GM12878 (cell line): ENCODE data around the gene IFNAR1. TPM values are rescaled to one million over a fixed set of nuclear protein-coding genes. Genes with fewer than 3 reads are reported as not detected.

Experiments used
- ATAC-seq: fragments of 200-7000 bp; cut with Tn5 transposase; 3 replicates; pipeline ENCODE4 v1.9.1; 2020; ENCODE audit warnings: mild to moderate bottlenecking, moderate library complexity
- BruUV-seq: library from RNA; stranded (reverse); fragments of 400-500 nt; replicated peaks from 2 replicates; lab custom pipeline; 2021; lab: Mats Ljungman, UMichigan
- CTCF ChIA-PET: fragments of 300-600 bp; sonication (Branson Sonifier 250); formaldehyde crosslinking; extraction: SDS; loops from one replicate; lab custom pipeline; 2021; ENCODE audit warnings: inconsistent platforms; lab: Yijun Ruan, JAX
- POLR2A ChIA-PET: fragments of 350-600 bp; formaldehyde crosslinking; extraction: SDS; loops from one replicate; lab custom pipeline; 2021; ENCODE audit warnings: inconsistent platforms; lab: Charles Lee
- RAD21 ChIA-PET: fragments of 300-600 bp; sonication (Branson Sonifier 250); formaldehyde crosslinking; loops from one replicate; lab custom pipeline; 2023; ENCODE audit warnings: antibody characterized with exemption; ENCODE audit not compliant: unreplicated experiment; lab: Charles Lee
- SMC1A ChIA-PET: fragments of 300-600 bp; sonication (Branson Sonifier 250); formaldehyde crosslinking; loops from one replicate; lab custom pipeline; 2023; ENCODE audit not compliant: unreplicated experiment, uncharacterized antibody; lab: Charles Lee
- DNase-seq: peaks from one replicate; pipeline ENCODE4 v3.0.0-alpha.2; 2011; ENCODE audit warnings: low read depth, low spot score
- FAIRE-seq: peaks from 3 replicates; lab custom pipeline; 2011; peaks lifted over from hg19 to GRCh38; lab: Jason Lieb, UNC
- H2AFZ ChIP-seq: 2 replicates; pipeline ENCODE4 v1.6.0; 2011; ENCODE audit warnings: low read depth, low read length, control low read depth; ENCODE audit not compliant: control insufficient read depth
- H3K27ac ChIP-seq: 2 replicates; pipeline ENCODE4 v1.5.1; 2011; ENCODE audit warnings: control low read depth; ENCODE audit not compliant: control insufficient read depth, insufficient read depth
- H3K27me3 ChIP-seq, 2 experiments: replicated peaks in 1 of 2; 2 replicates each; pipeline versions ENCODE4 v1.6.0 to v1.6.1; 2011; ENCODE audit warnings: low read length in 1 of 2; ENCODE audit not compliant: control insufficient read depth in 2 of 2, insufficient read depth in 2 of 2
- H3K36me3 ChIP-seq, 2 experiments: 2 replicates each; pipeline ENCODE4 v1.5.1; 2011; ENCODE audit warnings: low read length in 1 of 2; ENCODE audit not compliant: control insufficient read depth in 2 of 2, insufficient read depth in 2 of 2
- H3K4me1 ChIP-seq: 2 replicates; pipeline ENCODE4 v1.6.1; 2011; ENCODE audit warnings: mild to moderate bottlenecking, low read length, moderate library complexity, mixed read lengths; ENCODE audit not compliant: control insufficient read depth, insufficient read depth
- H3K4me2 ChIP-seq: 2 replicates; pipeline ENCODE4 v1.6.0; 2011; ENCODE audit warnings: control low read depth; ENCODE audit not compliant: control insufficient read depth, insufficient read depth
- H3K4me3 ChIP-seq: fragments of 200-600 bp; sonication (generic); 2 replicates; pipeline ENCODE4 v1.5.1; 2016
- H3K79me2 ChIP-seq: 2 replicates; pipeline ENCODE4 v1.6.0; 2011; ENCODE audit warnings: low read length; ENCODE audit not compliant: control insufficient read depth, insufficient read depth
- H3K9ac ChIP-seq: 2 replicates; pipeline ENCODE4 v1.8.0; 2011; ENCODE audit warnings: low read length, control low read depth, mixed read lengths; ENCODE audit not compliant: control insufficient read depth, insufficient read depth
- H3K9me3 ChIP-seq: replicated peaks from 3 replicates; pipeline ENCODE4 v1.5.1; 2011; ENCODE audit warnings: mild to moderate bottlenecking, low read length; ENCODE audit not compliant: control insufficient read depth, insufficient read depth
- H4K20me1 ChIP-seq: 2 replicates; pipeline ENCODE4 v1.6.0; 2011; ENCODE audit not compliant: control insufficient read depth, insufficient read depth
- CHD1 ChIP-seq: IDR thresholded peaks from 2 replicates; pipeline ENCODE4 v1.6.1; 2012; ENCODE audit warnings: low read depth, low read length, improper control_type of control experiment
- IKZF1 ChIP-seq: fragments of 450-650 bp; conservative IDR thresholded peaks from 2 replicates; pipeline ENCODE4 v1.6.1; 2017; ENCODE audit warnings: antibody characterized with exemption, mild to moderate bottlenecking
- IKZF2 ChIP-seq, 2 experiments: fragments of 450-650 bp; IDR thresholded peaks; 2 replicates each; pipeline ENCODE4 v1.6.1; 2017; ENCODE audit warnings: mild to moderate bottlenecking in 2 of 2, moderate library complexity in 2 of 2
- IRF4 ChIP-seq: IDR thresholded peaks from 2 replicates; pipeline ENCODE4 v1.6.1; 2011; ENCODE audit warnings: low read depth, low read length
- NRF1 ChIP-seq: conservative IDR thresholded peaks from 2 replicates; pipeline ENCODE4 v1.6.1; 2011; ENCODE audit warnings: mild to moderate bottlenecking, low read depth, low read length, improper control_type of control experiment
- POLR2A ChIP-seq: IDR thresholded peaks from 2 replicates; pipeline ENCODE4 v1.6.1; 2011; ENCODE audit warnings: low read depth, mild to moderate bottlenecking, low read length
- RCOR1 ChIP-seq: conservative IDR thresholded peaks from 2 replicates; pipeline ENCODE4 v1.6.1; 2012; ENCODE audit warnings: low read depth, low read length, improper control_type of control experiment
- SMAD1 ChIP-seq: fragments of 450-650 bp; IDR thresholded peaks from 2 replicates; pipeline ENCODE4 v1.6.1; 2018; ENCODE audit warnings: mild to moderate bottlenecking, low read depth; ENCODE audit not compliant: partially characterized antibody
- SREBF1 ChIP-seq: IDR thresholded peaks from 2 replicates; pipeline ENCODE4 v1.6.1; 2012; ENCODE audit warnings: mild to moderate bottlenecking, low read length
- ZBTB11 ChIP-seq: fragments of 450-650 bp; formaldehyde crosslinking; IDR thresholded peaks from 2 replicates; pipeline ENCODE4 v1.5.0; 2022; ENCODE audit warnings: mild to moderate bottlenecking, missing genetic modification characterization
- ZNF24 ChIP-seq: fragments of 450-650 bp; IDR thresholded peaks from 2 replicates; pipeline ENCODE4 v1.6.1; 2017; ENCODE audit warnings: antibody characterized with exemption, mild to moderate bottlenecking
- WGBS: methylation state at CpG from one replicate; pipeline ENCODE4 v1.1.6; 2016; ENCODE audit warnings: low lambda C conversion rate; ENCODE audit not compliant: insufficient replicate concordance, insufficient coverage; ENCODE audit errors: missing lambda C conversion rate; 5-methylcytosine and 5-hydroxymethylcytosine counted together
- in situ Hi-C: fragments of 300-500 bp; cut with MboI; formaldehyde crosslinking; loops from 9 replicates; pipeline ENCODE4 v1.14.3; 2018; ENCODE audit warnings: mixed read lengths
- intact Hi-C: fragments of 100-400 bp; cut with micrococcal nuclease; formaldehyde crosslinking; loops from one replicate; pipeline ENCODE4 v1.14.2; 2022; ENCODE audit not compliant: unreplicated experiment
- polyA plus RNA-seq, 11 experiments: library from polyadenylated mRNA; depleted of rRNA in 4 of 11; unstranded in 6 of 11; stranded (reverse) in 5 of 11; fragments of >200 nt; fragmentation: Nextera tagmentation in 4 of 11; fragmentation: Illumina TruSeq in 1 of 11; extraction: Ambion mirVana in 4 of 11; extraction: Trizol in 1 of 11; gene quantifications; 1 replicate in 1 of 11; 2 replicates in 10 of 11; pipeline versions ENCODE4 v1.2.1 to v1.2.3, GENCODE V29; 2011 to 2016; ENCODE audit warnings: inconsistent platforms in 2 of 11, missing spikeins in 2 of 11, low read depth in 1 of 11
- total RNA-seq, 4 experiments: library from RNA; depleted of rRNA in 3 of 4; stranded (reverse); fragments of >200 nt in 3 of 4; fragmentation: Illumina TruSeq in 1 of 4; extraction: Trizol in 1 of 4; gene quantifications; 2 replicates each; pipeline versions ENCODE4 v1.2.1 to v1.2.3, GENCODE V29; 2013 to 2021
- TF ChIP-seq, protein P1 (sequence below): fragments of 450-650 bp; IDR thresholded peaks from 2 replicates; pipeline ENCODE4 v1.6.1; 2017; ENCODE audit warnings: borderline replicate concordance

Gene IFNAR1
- total and polyA plus RNA-seq, 10 of the 15 experiments (the other 5 are each of a cell fraction or from before 2014, with no cell fraction given): 12.0 to 62.4 (median 24.6) TPM

GRCh38 chr21:33286600-33287456, 37.9 kb upstream of the IFNAR1 start:
- Histone ChIP-seq H3K36me3 (peaks cover 6 to 11% of the 10 kb centered on the region in 2 experiments; a peak in 3 of 4 replicates), H3K4me1 (no peaks in the 10 kb centered on the region), H3K27ac (no peak overlapping the region), H3K4me3 (no peak overlapping the region), H3K4me2 (no peak overlapping the region), H3K27me3 (no peaks in the 10 kb centered on the region), H3K9ac (no peak overlapping the region), H4K20me1 (no peaks in the 10 kb centered on the region), H3K79me2 (no peaks in the 10 kb centered on the region), H3K9me3 (no peaks in the 10 kb centered on the region), H2AFZ (no peak overlapping the region)
- ATAC-seq (no peak), FAIRE-seq (no peak), DNase-seq (no peak)
- in situ Hi-C loops: no loop called here
- CTCF ChIA-PET: interaction anchor here (1.1 kb wide), 1 partner anchor 74 kb away, joined by 3 read pairs; no protein-coding TSS in a partner anchor
- SMC1A ChIA-PET: no interaction called here
- TF ChIP-seq IKZF1 (no peak), POLR2A (no peak), SREBF1 (no peak), NRF1 (no peak), CHD1 (no peak)
- POLR2A ChIA-PET: interaction anchor here (0.6 to 1.0 kb wide), 3 partner anchors 9 to 54 kb away, joined by 3 read pairs; no protein-coding TSS in a partner anchor
- intact Hi-C loops: no loop called here
- BruUV-seq: no TSS peak
- 91% methylated on average over 15 of the region's 15 CpGs for WGBS
- RAD21 ChIA-PET: no interaction called here

DNA sequence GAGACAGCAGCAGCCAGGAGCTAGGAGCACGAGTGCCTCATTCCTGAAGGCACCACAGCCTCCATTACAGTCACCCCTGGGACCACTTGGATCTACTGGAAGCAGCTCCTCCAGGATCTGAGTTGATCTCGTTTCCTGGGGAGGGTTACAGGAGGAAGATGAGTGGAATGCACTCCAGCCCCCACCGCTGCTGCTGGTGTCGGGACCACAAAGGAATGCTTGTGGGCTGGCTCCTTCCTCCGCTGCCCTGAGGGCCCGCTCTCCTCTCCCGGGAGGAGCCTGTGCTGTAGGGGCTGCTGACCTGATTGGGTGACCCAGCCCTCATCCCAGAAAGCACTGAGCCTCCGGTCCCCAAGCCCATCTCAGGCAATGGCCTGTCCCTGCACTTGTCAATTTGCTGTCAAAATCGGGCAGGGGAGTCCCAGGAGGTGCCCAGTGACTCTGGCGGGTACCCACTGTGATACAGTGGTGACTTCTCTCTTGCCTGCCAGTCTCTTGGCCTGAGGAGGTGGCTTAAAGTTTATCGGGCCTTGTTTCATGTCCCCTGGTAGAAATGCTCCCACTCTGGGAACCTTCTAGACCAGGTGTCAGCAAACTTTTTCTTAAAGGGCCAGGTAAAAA, 35.5 kb upstream of the IFNAR1 start:
- Histone ChIP-seq H3K79me2 (no peaks in the 10 kb centered on the region), H3K4me3 (no peak overlapping the region), H3K27me3 (no peaks in the 10 kb centered on the region), H3K9me3 (no peaks in the 10 kb centered on the region), H3K9ac (no peak overlapping the region), H3K27ac (no peak overlapping the region), H4K20me1 (no peaks in the 10 kb centered on the region), H3K36me3 (peaks cover 2 to 13% of the 10 kb centered on the region in 2 experiments; a peak in 3 of 4 replicates), H3K4me2 (no peak overlapping the region), H2AFZ (no peak overlapping the region), H3K4me1 (no peaks in the 10 kb centered on the region)
- CTCF ChIA-PET: no interaction called here
- POLR2A ChIA-PET: no interaction called here
- intact Hi-C loops (no loop called here), in situ Hi-C loops (no loop called here)
- RAD21 ChIA-PET: no interaction called here
- DNase-seq (no peak), ATAC-seq (no peak), FAIRE-seq (no peak)
- BruUV-seq: no TSS peak
- 80% methylated on average over 11 of the region's 11 CpGs for WGBS
- SMC1A ChIA-PET: no interaction called here
- no peak for TF ChIP-seq POLR2A
- TF ChIP-seq ZBTB11 (CRISPR knock-in tag): no peak
- TF ChIP-seq, protein P1, sequence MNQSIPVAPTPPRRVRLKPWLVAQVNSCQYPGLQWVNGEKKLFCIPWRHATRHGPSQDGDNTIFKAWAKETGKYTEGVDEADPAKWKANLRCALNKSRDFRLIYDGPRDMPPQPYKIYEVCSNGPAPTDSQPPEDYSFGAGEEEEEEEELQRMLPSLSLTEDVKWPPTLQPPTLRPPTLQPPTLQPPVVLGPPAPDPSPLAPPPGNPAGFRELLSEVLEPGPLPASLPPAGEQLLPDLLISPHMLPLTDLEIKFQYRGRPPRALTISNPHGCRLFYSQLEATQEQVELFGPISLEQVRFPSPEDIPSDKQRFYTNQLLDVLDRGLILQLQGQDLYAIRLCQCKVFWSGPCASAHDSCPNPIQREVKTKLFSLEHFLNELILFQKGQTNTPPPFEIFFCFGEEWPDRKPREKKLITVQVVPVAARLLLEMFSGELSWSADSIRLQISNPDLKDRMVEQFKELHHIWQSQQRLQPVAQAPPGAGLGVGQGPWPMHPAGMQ: no peak
- TF ChIP-seq IKZF2 (IDR thresholded peaks at IDR 0.05): no peak
- TF ChIP-seq IRF4: no peak
- TF ChIP-seq RCOR1: no peak
- no peak for TF ChIP-seq SMAD1
- no peak for TF ChIP-seq ZNF24
